ENCODE measurements around the gene MARVELD1.
A peak's percentile ranks its signal among the peaks of the same experiment; 100 is the strongest.

DNA sequence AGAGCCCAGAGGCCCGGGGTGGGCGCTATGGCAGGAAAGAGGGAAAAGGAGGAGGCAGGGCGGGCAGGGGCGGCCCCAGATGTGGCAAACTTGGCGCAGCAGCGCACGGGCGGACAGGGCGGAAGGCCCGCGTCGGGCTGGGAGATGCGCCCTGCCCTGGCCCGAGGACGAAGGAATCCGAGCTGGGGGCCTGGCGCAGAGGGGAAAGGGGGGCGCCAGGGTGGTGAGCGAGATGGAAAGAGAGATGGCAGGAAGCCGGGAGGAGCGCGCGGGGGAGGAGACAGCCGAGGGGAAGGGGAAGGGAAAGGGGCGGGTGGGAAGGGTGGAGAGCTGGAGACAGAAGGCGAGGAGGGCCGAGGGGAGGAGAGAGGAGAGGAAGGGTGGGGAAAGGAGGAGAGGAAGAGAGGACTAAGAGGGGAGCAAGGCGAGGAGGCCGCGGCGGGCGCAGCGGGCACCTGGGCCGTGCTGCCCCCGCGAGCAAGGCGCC lies at the start of gene MARVELD1:
- TF ChIP-seq, protein P1, sequence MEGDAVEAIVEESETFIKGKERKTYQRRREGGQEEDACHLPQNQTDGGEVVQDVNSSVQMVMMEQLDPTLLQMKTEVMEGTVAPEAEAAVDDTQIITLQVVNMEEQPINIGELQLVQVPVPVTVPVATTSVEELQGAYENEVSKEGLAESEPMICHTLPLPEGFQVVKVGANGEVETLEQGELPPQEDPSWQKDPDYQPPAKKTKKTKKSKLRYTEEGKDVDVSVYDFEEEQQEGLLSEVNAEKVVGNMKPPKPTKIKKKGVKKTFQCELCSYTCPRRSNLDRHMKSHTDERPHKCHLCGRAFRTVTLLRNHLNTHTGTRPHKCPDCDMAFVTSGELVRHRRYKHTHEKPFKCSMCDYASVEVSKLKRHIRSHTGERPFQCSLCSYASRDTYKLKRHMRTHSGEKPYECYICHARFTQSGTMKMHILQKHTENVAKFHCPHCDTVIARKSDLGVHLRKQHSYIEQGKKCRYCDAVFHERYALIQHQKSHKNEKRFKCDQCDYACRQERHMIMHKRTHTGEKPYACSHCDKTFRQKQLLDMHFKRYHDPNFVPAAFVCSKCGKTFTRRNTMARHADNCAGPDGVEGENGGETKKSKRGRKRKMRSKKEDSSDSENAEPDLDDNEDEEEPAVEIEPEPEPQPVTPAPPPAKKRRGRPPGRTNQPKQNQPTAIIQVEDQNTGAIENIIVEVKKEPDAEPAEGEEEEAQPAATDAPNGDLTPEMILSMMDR (IDR thresholded peaks at IDR 0.05): no peak
- peak in 1 of 2 donors; percentile 11 for TF ChIP-seq POLR2A (IDR thresholded peaks at IDR 0.05)

Data from heart left ventricle (tissue), 13 donors.